Kidney (tissue), 14 donors: ENCODE measurements around the gene PLRG1. TPM values are rescaled to one million over a fixed set of nuclear protein-coding genes. Genes with fewer than 3 reads are reported as not detected.
A peak's percentile ranks its signal among the peaks of the same experiment; 100 is the strongest.

Experiments used
- DNase-seq, 5 donors: peaks; one replicate each; pipeline ENCODE4 v3.0.0-alpha.2; 2013 to 2020
- FAIRE-seq: peaks from 2 replicates; lab custom pipeline; 2012; peaks lifted over from hg19 to GRCh38; lab: Jason Lieb, UNC
- H3K27ac ChIP-seq, 2 donors: one replicate each; pipeline ENCODE4 v1.7.0; 2013; ENCODE audit warnings: low read depth in 2 of 2, low read length in 2 of 2, inconsistent platforms in 1 of 2
- H3K27me3 ChIP-seq: one replicate; pipeline ENCODE4 v1.7.1; 2013; ENCODE audit warnings: low read length, inconsistent platforms; ENCODE audit not compliant: control insufficient read depth, insufficient read depth
- H3K36me3 ChIP-seq, 3 donors: one replicate each; pipeline versions ENCODE4 v1.7.0 to v1.7.1; 2013; ENCODE audit warnings: low read length in 3 of 3, control low read depth in 1 of 3, inconsistent platforms in 1 of 3; ENCODE audit not compliant: insufficient read depth in 3 of 3, control insufficient read depth in 2 of 3
- H3K4me1 ChIP-seq, 3 donors: one replicate each; pipeline versions ENCODE4 v1.7.0 to v1.7.1; 2013; ENCODE audit warnings: low read length in 3 of 3, inconsistent platforms in 1 of 3, low read depth in 1 of 3; ENCODE audit not compliant: control insufficient read depth in 2 of 3, insufficient read depth in 2 of 3
- H3K4me3 ChIP-seq, 3 donors: one replicate each; pipeline versions ENCODE4 v1.7.0 to v1.8.1; 2013; ENCODE audit warnings: low read length in 3 of 3, control low read depth in 1 of 3, inconsistent platforms in 1 of 3
- H3K9ac ChIP-seq, 3 donors: one replicate each; pipeline versions ENCODE4 v1.7.0 to v1.7.1; 2013; ENCODE audit warnings: low read length in 3 of 3, control low read depth in 1 of 3, inconsistent platforms in 1 of 3
- H3K9me3 ChIP-seq, 3 donors: one replicate each; pipeline versions ENCODE4 v1.7.0 to v1.7.1; 2013; ENCODE audit warnings: low read length in 3 of 3, control low read depth in 1 of 3, inconsistent platforms in 1 of 3; ENCODE audit not compliant: control insufficient read depth in 2 of 3, insufficient read depth in 1 of 3
- CTCF ChIP-seq: IDR thresholded peaks from 3 replicates; pipeline ENCODE4 v1.5.1; 2012; ENCODE audit warnings: mild to moderate bottlenecking, moderate library complexity, borderline replicate concordance; ENCODE audit not compliant: insufficient read depth; ENCODE audit errors: extremely low read depth
- intact Hi-C: fragments of 100-400 bp; cut with DNase I; formaldehyde crosslinking; loops from one replicate; pipeline ENCODE4 v1.11.1; 2022
- polyA plus RNA-seq: library from polyadenylated mRNA; stranded (reverse); fragments of 350-450 nt; fragmentation: Illumina TruSeq; extraction: RNeasy Lipid Tissue Mini Kit (QIAGEN cat#74804); gene quantifications from one replicate; pipeline ENCODE4 v1.2.3, GENCODE V29; 2014; ENCODE audit warnings: low read depth, low replicate concordance; ENCODE audit not compliant: insufficient read depth
- total RNA-seq: library from RNA; stranded (reverse); fragmentation: NEBNext Ultra II Directional; extraction: Animal tissue kit (Norgen Biotek cat#: 25700); gene quantifications from one replicate; pipeline ENCODE4 v1.2.1, GENCODE V29; 2021
- donor health status: control.
- donor health status: control.
- donor health status: control.
- donor health status: control.
- donor health status: control.
- donor health status: DM: yes; HTN: yes; CAD: no.
- donor health status: Normal renal cell carcinoma (clear cell type).

PLRG1 gene
- total and polyA plus RNA-seq, 2 donors from 2014 or later = 54.6 to 69.7 TPM

- Histone ChIP-seq H3K27ac (no peak overlapping the region), H3K36me3 (no peaks in the 10 kb centered on the region), H3K4me3 (peak overlapping the region in 1 of 3 donors; percentile 43), H3K27me3 (no peaks in the 10 kb centered on the region), H3K9ac (no peak overlapping the region), H3K9me3 (no peaks in the 10 kb centered on the region), H3K4me1 (no peaks in the 10 kb centered on the region)
- FAIRE-seq = no peak
- DNase-seq = no peak
- intact Hi-C loops = no loop called here
- no peak for TF ChIP-seq CTCF
These were observed 14.1 kb upstream of the PLRG1 start for GRCh38 chr4:154564311-154564710.

- Histone ChIP-seq H3K36me3 (no peaks in the 10 kb centered on the region), H3K9me3 (no peaks in the 10 kb centered on the region), H3K4me3 (peak within 1 kb of the TSS in 1 of 3 donors; percentile 43), H3K27ac (no peak within 1 kb of the TSS), H3K9ac (no peak within 1 kb of the TSS), H3K4me1 (no peaks in the 10 kb centered on the region), H3K27me3 (no peaks in the 10 kb centered on the region)
- DNase-seq (no peak), FAIRE-seq (peak; percentile 35)
- intact Hi-C loops = no loop called here
- no peak for TF ChIP-seq CTCF
These were observed 12.6 kb upstream of the PLRG1 start, which contains the start of gene FGB for GRCh38 chr4:154562697-154563254. FGB (plus strand) TSS chr4:154563011; CDS start chr4:154563019, 8 bp downstream.

GRCh38 chr4:154560824-154561231, 10.6 kb upstream of the PLRG1 start:
- intact Hi-C loops = no loop called here

More at GRCh38 chr4:154560824-154561231, 10.6 kb upstream of the PLRG1 start:
- H3K9me3 ChIP-seq = no peaks in the 10 kb centered on the region
- no peak overlapping the region for H3K27ac ChIP-seq
- no peak for TF ChIP-seq CTCF
- no peak overlapping the region for H3K9ac ChIP-seq
- FAIRE-seq (no peak), DNase-seq (no peak)
- no peaks in the 10 kb centered on the region for H3K4me1 ChIP-seq
- no peaks in the 10 kb centered on the region for H3K27me3 ChIP-seq
- no peak overlapping the region for H3K4me3 ChIP-seq
- no peaks in the 10 kb centered on the region for H3K36me3 ChIP-seq
